ENCODE data around the gene TSR1.

- no peak for TF ChIP-seq NFRKB (IDR thresholded peaks at IDR 0.05)
- no peak for TF ChIP-seq ELF4 (IDR thresholded peaks at IDR 0.05)
- TF ChIP-seq FOXM1 (IDR thresholded peaks at IDR 0.05; ENCODE audit: borderline replicate concordance) = no peak
- no peak for TF ChIP-seq BHLHE40 (IDR thresholded peaks at IDR 0.05; ENCODE audit: borderline replicate concordance)
- no peak for TF ChIP-seq TARDBP (IDR thresholded peaks at IDR 0.05)
- TF ChIP-seq FOXK2 (IDR thresholded peaks at IDR 0.05) = no peak
- no peak for TF ChIP-seq HDGF (IDR thresholded peaks at IDR 0.05; ENCODE audit: borderline replicate concordance)
These were observed 40.7 kb downstream of the TSR1 start for GRCh38 chr17:2295575-2295974.

Data from HEK293T (cell line).